Neural cell (in vitro differentiated cells): Measurements from ENCODE around the gene CHRM1. TPM values are rescaled to one million over a fixed set of nuclear protein-coding genes. Genes with fewer than 3 reads are reported as not detected.

Experiments used
- H2AFZ ChIP-seq: fragments of 200-600, 300-800 bp; sonication (generic), shearing (Covaris generic); 2 replicates; pipeline ENCODE4 v1.6.0; 2014; ENCODE audit warnings: low read depth, mild to moderate bottlenecking, antibody characterized with exemption, low read length, moderate library complexity
- H3F3A ChIP-seq: fragments of 200-600 bp; shearing (Covaris generic); 2 replicates; pipeline ENCODE4 v1.6.1; 2016; ENCODE audit warnings: mild to moderate bottlenecking, moderate library complexity, mixed read lengths, antibody characterized with exemption, low read length; ENCODE audit not compliant: insufficient read depth, poor library complexity, severe bottlenecking
- H3K27ac ChIP-seq: fragments of 200-600, 300-800 bp; sonication (generic), shearing (Covaris generic); 2 replicates; pipeline ENCODE4 v1.5.1; 2014; ENCODE audit warnings: mild to moderate bottlenecking, low read length, moderate library complexity
- H3K27me3 ChIP-seq: fragments of 300-800, 200-600 bp; sonication (generic), shearing (Covaris generic); 2 replicates; pipeline ENCODE4 v1.6.0; 2014; ENCODE audit warnings: mild to moderate bottlenecking, low read depth, low read length, moderate library complexity; ENCODE audit not compliant: insufficient read depth
- H3K36me3 ChIP-seq: fragments of 300-800, 200-600 bp; sonication (generic), shearing (Covaris generic); 2 replicates; pipeline ENCODE4 v1.5.1; 2014; ENCODE audit warnings: mild to moderate bottlenecking, antibody characterized with exemption, low read length, moderate library complexity; ENCODE audit not compliant: insufficient read depth
- H3K4me2 ChIP-seq: fragments of 300-800, 200-600 bp; sonication (generic), shearing (Covaris generic); 2 replicates; pipeline ENCODE4 v1.6.0; 2014; ENCODE audit warnings: mild to moderate bottlenecking, low read length
- H3K4me3 ChIP-seq: fragments of 300-800, 200-600 bp; sonication (generic), shearing (Covaris generic); 2 replicates; pipeline ENCODE4 v1.5.1; 2014; ENCODE audit warnings: mild to moderate bottlenecking, low read length, moderate library complexity
- H3K79me2 ChIP-seq: fragments of 200-600 bp; shearing (Covaris generic); replicated peaks from 2 replicates; pipeline ENCODE4 v1.6.0; 2014; ENCODE audit warnings: mild to moderate bottlenecking, low read length, moderate library complexity; ENCODE audit not compliant: insufficient read depth
- H3K9ac ChIP-seq: fragments of 300-800, 200-600 bp; sonication (generic), shearing (Covaris generic); 2 replicates; pipeline ENCODE4 v1.6.1; 2016; ENCODE audit warnings: mild to moderate bottlenecking, low read length, mixed read lengths
- H3K9me2 ChIP-seq: fragments of 200-600 bp; shearing (Covaris generic); 2 replicates; pipeline ENCODE4 v1.6.1; 2016; ENCODE audit warnings: mild to moderate bottlenecking, low read length, mixed read lengths; ENCODE audit not compliant: insufficient read depth
- H3K9me3 ChIP-seq: fragments of 200-600, 300-800 bp; sonication (generic), shearing (Covaris generic); 2 replicates; pipeline ENCODE4 v1.6.1; 2016; ENCODE audit warnings: mild to moderate bottlenecking, mixed run types, low read length, moderate library complexity, mixed read lengths
- H4K20me1 ChIP-seq: fragments of 200-600 bp; shearing (Covaris generic); 2 replicates; pipeline ENCODE4 v1.6.1; 2016; ENCODE audit warnings: mild to moderate bottlenecking, mixed run types; ENCODE audit not compliant: insufficient read depth
- EP300 ChIP-seq: fragments of 450-650 bp; conservative IDR thresholded peaks from 2 replicates; pipeline ENCODE4 v1.6.1; 2014; ENCODE audit warnings: antibody characterized with exemption, mild to moderate bottlenecking, moderate library complexity; ENCODE audit not compliant: poor library complexity, severe bottlenecking
- EZH2 ChIP-seq: fragments of 200-600, 300-800 bp; shearing (Covaris generic), sonication (generic); IDR thresholded peaks from 2 replicates; pipeline ENCODE4 v1.6.1; 2014; ENCODE audit warnings: antibody characterized with exemption, low read length, borderline replicate concordance, mild to moderate bottlenecking; ENCODE audit not compliant: insufficient read depth, poor library complexity, severe bottlenecking
- MXI1 ChIP-seq: fragments of 450-650 bp; conservative IDR thresholded peaks from 2 replicates; pipeline ENCODE4 v1.6.1; 2014; ENCODE audit warnings: antibody characterized with exemption, mild to moderate bottlenecking; ENCODE audit not compliant: poor library complexity, severe bottlenecking
- POLR2AphosphoS5 ChIP-seq: IDR thresholded peaks from 2 replicates; pipeline ENCODE4 v1.6.1; 2012
- RAD21 ChIP-seq: fragments of 450-650 bp; conservative IDR thresholded peaks from 2 replicates; pipeline ENCODE4 v1.6.1; 2014; ENCODE audit warnings: antibody characterized with exemption, mild to moderate bottlenecking, moderate library complexity
- SMC3 ChIP-seq: fragments of 450-650 bp; conservative IDR thresholded peaks from 2 replicates; pipeline ENCODE4 v1.6.1; 2014; ENCODE audit warnings: antibody characterized with exemption, mild to moderate bottlenecking, moderate library complexity; ENCODE audit not compliant: poor library complexity
- TAF1 ChIP-seq: IDR thresholded peaks from 2 replicates; pipeline ENCODE4 v1.6.1; 2012; ENCODE audit warnings: low read depth
- polyA plus RNA-seq: library from polyadenylated mRNA; depleted of rRNA; stranded (reverse); fragments of >200 nt; gene quantifications from 2 replicates; pipeline ENCODE4 v1.2.3, GENCODE V29; 2014
- TF ChIP-seq, protein P1 (sequence below): IDR thresholded peaks from 2 replicates; pipeline ENCODE4 v1.6.1; 2012; ENCODE audit warnings: borderline replicate concordance
- TF ChIP-seq, protein P2 (sequence below): fragments of 450-650 bp; IDR thresholded peaks from 2 replicates; pipeline ENCODE4 v1.5.1; 2014; ENCODE audit warnings: antibody characterized with exemption, mild to moderate bottlenecking, moderate library complexity; ENCODE audit not compliant: poor library complexity, severe bottlenecking

Gene CHRM1
- polyA plus RNA-seq, 1 donor from 2014 or later, result not detected

DNA sequence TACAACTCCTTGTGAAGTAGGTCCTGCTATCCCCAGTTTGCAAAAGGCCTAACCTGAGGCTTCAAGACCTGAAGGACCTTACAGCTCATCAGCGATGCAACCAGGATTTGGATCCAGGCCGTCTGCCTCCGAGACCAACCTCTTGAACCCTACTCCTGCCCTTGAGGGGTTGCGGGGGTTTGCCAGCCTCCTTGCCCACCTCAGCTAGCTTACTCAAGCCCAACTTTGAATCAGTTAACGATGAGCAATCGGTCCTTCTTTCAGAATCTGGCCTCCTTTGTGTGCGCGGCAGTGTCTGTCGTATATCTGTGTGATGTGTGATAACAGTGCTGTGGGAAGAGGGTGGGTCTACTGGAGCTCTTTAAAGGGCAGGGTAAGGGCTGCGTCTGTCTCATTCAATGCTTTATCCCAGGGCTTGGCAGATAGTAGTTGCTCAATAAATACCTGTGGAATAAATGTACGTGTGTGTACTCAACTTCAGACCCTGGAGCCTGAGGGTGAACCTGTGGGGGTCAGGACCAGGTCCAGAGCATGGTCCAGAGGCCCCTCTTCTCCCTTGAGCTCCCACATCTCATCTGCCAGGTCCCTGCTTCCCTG, 3.2 kb downstream of the CHRM1 start:
- Histone ChIP-seq H3K4me3 (no peak overlapping the region), H3F3A (no peaks in the 10 kb centered on the region), H3K36me3 (no peaks in the 10 kb centered on the region), H3K27me3 (peaks cover 7% of the 10 kb centered on the region), H3K9me2 (no peaks in the 10 kb centered on the region), H3K9me3 (no peaks in the 10 kb centered on the region), H3K79me2 (no peaks in the 10 kb centered on the region), H3K4me2 (no peak overlapping the region), H3K27ac (no peak overlapping the region), H4K20me1 (no peaks in the 10 kb centered on the region), H3K9ac (no peak overlapping the region), H2AFZ (no peak overlapping the region)
- TF ChIP-seq TAF1, result no peak
- TF ChIP-seq, protein P1, sequence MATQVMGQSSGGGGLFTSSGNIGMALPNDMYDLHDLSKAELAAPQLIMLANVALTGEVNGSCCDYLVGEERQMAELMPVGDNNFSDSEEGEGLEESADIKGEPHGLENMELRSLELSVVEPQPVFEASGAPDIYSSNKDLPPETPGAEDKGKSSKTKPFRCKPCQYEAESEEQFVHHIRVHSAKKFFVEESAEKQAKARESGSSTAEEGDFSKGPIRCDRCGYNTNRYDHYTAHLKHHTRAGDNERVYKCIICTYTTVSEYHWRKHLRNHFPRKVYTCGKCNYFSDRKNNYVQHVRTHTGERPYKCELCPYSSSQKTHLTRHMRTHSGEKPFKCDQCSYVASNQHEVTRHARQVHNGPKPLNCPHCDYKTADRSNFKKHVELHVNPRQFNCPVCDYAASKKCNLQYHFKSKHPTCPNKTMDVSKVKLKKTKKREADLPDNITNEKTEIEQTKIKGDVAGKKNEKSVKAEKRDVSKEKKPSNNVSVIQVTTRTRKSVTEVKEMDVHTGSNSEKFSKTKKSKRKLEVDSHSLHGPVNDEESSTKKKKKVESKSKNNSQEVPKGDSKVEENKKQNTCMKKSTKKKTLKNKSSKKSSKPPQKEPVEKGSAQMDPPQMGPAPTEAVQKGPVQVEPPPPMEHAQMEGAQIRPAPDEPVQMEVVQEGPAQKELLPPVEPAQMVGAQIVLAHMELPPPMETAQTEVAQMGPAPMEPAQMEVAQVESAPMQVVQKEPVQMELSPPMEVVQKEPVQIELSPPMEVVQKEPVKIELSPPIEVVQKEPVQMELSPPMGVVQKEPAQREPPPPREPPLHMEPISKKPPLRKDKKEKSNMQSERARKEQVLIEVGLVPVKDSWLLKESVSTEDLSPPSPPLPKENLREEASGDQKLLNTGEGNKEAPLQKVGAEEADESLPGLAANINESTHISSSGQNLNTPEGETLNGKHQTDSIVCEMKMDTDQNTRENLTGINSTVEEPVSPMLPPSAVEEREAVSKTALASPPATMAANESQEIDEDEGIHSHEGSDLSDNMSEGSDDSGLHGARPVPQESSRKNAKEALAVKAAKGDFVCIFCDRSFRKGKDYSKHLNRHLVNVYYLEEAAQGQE, result no peak
- no peak for TF ChIP-seq SMC3
- TF ChIP-seq POLR2AphosphoS5, result no peak
- no peak for TF ChIP-seq RAD21
- no peak for TF ChIP-seq EZH2
- TF ChIP-seq MXI1, result no peak
- TF ChIP-seq, protein P2, sequence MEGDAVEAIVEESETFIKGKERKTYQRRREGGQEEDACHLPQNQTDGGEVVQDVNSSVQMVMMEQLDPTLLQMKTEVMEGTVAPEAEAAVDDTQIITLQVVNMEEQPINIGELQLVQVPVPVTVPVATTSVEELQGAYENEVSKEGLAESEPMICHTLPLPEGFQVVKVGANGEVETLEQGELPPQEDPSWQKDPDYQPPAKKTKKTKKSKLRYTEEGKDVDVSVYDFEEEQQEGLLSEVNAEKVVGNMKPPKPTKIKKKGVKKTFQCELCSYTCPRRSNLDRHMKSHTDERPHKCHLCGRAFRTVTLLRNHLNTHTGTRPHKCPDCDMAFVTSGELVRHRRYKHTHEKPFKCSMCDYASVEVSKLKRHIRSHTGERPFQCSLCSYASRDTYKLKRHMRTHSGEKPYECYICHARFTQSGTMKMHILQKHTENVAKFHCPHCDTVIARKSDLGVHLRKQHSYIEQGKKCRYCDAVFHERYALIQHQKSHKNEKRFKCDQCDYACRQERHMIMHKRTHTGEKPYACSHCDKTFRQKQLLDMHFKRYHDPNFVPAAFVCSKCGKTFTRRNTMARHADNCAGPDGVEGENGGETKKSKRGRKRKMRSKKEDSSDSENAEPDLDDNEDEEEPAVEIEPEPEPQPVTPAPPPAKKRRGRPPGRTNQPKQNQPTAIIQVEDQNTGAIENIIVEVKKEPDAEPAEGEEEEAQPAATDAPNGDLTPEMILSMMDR, result no peak
- TF ChIP-seq EP300, result no peak

DNA sequence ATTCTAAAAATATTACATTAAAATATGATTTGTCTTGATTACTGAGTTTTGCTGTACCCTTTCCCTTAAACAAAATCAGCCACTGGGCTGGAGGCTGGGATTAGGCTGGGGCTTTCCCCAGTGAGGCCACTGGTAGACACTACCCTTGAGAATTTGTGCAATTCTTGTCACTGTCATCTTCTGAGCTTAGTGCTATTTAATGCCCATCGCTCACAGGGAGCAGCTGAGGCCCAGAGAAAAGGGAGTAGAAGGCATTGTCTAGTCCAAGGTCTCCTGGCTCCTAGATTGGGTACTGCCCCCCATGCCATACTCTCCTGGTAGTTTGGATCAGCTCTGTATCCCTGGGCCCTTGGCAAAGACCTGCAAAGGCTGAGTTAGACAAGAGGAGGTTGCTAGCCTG, 6.7 kb downstream of the CHRM1 start:
- Histone ChIP-seq H3K79me2 (no peaks in the 10 kb centered on the region), H3K27ac (no peak overlapping the region), H4K20me1 (no peaks in the 10 kb centered on the region), H3K9me2 (no peaks in the 10 kb centered on the region), H3F3A (no peaks in the 10 kb centered on the region), H3K9me3 (no peaks in the 10 kb centered on the region), H2AFZ (no peak overlapping the region), H3K36me3 (no peaks in the 10 kb centered on the region), H3K4me3 (no peak overlapping the region), H3K4me2 (no peak overlapping the region), H3K27me3 (no peaks in the 10 kb centered on the region), H3K9ac (no peak overlapping the region)
- TF ChIP-seq MXI1 (no peak), RAD21 (no peak), TAF1 (no peak), SMC3 (no peak), EP300 (no peak), EZH2 (no peak), POLR2AphosphoS5 (no peak)
- TF ChIP-seq, protein P2, result no peak
- TF ChIP-seq, protein P1, result no peak
